ENCODE measurements around the gene TAGLN.
A peak's percentile ranks its signal among the peaks of the same experiment; 100 is the strongest.

The TAGLN gene

GRCh38 chr11:117226388-117227385 is 27.5 kb downstream of the TAGLN start:
- FAIRE-seq: peak; percentile 77
- DNase-seq (ENCODE audit: extremely low spot score, insufficient read length, low read depth): peak; percentile 53

- DNase-seq (ENCODE audit: extremely low spot score, insufficient read length, low read depth) (no peak), FAIRE-seq (no peak)
Measured at GRCh38 chr11:117228091-117228490, 28.9 kb downstream of the TAGLN start.

- no peak for FAIRE-seq
- DNase-seq (ENCODE audit: extremely low spot score, insufficient read length, low read depth): no peak
Measured at GRCh38 chr11:117229411-117229810, 30.2 kb downstream of the TAGLN start.

GRCh38 chr11:117229931-117230285 is 30.7 kb downstream of the TAGLN start:
- FAIRE-seq (no peak), DNase-seq (ENCODE audit: extremely low spot score, insufficient read length, low read depth) (no peak)

- FAIRE-seq: peak; percentile 90
- DNase-seq (ENCODE audit: extremely low spot score, insufficient read length, low read depth): peak; percentile 25
Measured at GRCh38 chr11:117230286-117230961, 31.3 kb downstream of the TAGLN start.

- no peak for FAIRE-seq
- no peak for DNase-seq (ENCODE audit: extremely low spot score, insufficient read length, low read depth)
Measured at GRCh38 chr11:117230999-117231841, 32.0 kb downstream of the TAGLN start.

- FAIRE-seq: no peak
- DNase-seq (ENCODE audit: extremely low spot score, insufficient read length, low read depth): no peak
Measured at GRCh38 chr11:117231842-117232091, 32.6 kb downstream of the TAGLN start, which contains the start of gene PCSK7. PCSK7 (minus strand) TSS chr11:117232073; CDS start chr11:117229844, 2,229 bp downstream.

- FAIRE-seq (peak; percentile 81), DNase-seq (ENCODE audit: extremely low spot score, insufficient read length, low read depth) (peak; percentile 95)
Measured at GRCh38 chr11:117232092-117232878, 33.1 kb downstream of the TAGLN start, which contains the start of gene RNF214. RNF214 (plus strand) TSS chr11:117232671; CDS start chr11:117234273, 1,602 bp downstream.

GRCh38 chr11:117232911-117233409 is 33.8 kb downstream of the TAGLN start:
- no peak for DNase-seq (ENCODE audit: extremely low spot score, insufficient read length, low read depth)
- FAIRE-seq: no peak

- DNase-seq (ENCODE audit: extremely low spot score, insufficient read length, low read depth): no peak
- no peak for FAIRE-seq
Measured at GRCh38 chr11:117238221-117238620, 39.1 kb downstream of the TAGLN start.

GRCh38 chr11:117239295-117239694 is 40.1 kb downstream of the TAGLN start:
- no peak for FAIRE-seq

GRCh38 chr11:117248341-117248740 is 49.2 kb downstream of the TAGLN start:
- no peak for DNase-seq (ENCODE audit: extremely low spot score, insufficient read length, low read depth)
- no peak for FAIRE-seq

More at GRCh38 chr11:117239295-117239694, 40.1 kb downstream of the TAGLN start:
- no peak for DNase-seq (ENCODE audit: extremely low spot score, insufficient read length, low read depth)

- DNase-seq (ENCODE audit: extremely low spot score, insufficient read length, low read depth) (no peak), FAIRE-seq (no peak)
Measured at GRCh38 chr11:117249571-117249970, 50.4 kb downstream of the TAGLN start.

GRCh38 chr11:117251506-117251905 is 52.3 kb downstream of the TAGLN start:
- FAIRE-seq: no peak
- no peak for DNase-seq (ENCODE audit: extremely low spot score, insufficient read length, low read depth)

GRCh38 chr11:117255966-117256365 is 56.8 kb downstream of the TAGLN start:
- FAIRE-seq: no peak
- DNase-seq (ENCODE audit: extremely low spot score, insufficient read length, low read depth): no peak

- DNase-seq (ENCODE audit: extremely low spot score, insufficient read length, low read depth) (no peak), FAIRE-seq (no peak)
Measured at GRCh38 chr11:117256573-117256972, 57.4 kb downstream of the TAGLN start.

All from GM18507 (cell line).